H7 (cell line): Measurements from ENCODE around the gene MAST2. TPM values are rescaled to one million over a fixed set of nuclear protein-coding genes. Genes with fewer than 3 reads are reported as not detected.

Experiments used
- DNase-seq: peaks from one replicate; pipeline ENCODE4 v3.0.0; 2012
- H3K27me3 ChIP-seq: 2 replicates; pipeline ENCODE4 v1.6.0; 2011; ENCODE audit warnings: mild to moderate bottlenecking, low read length; ENCODE audit not compliant: control insufficient read depth, insufficient read depth
- H3K36me3 ChIP-seq: replicated peaks from 2 replicates; pipeline ENCODE4 v1.5.1; 2011; ENCODE audit warnings: low read length; ENCODE audit not compliant: control insufficient read depth, insufficient read depth
- H3K4me3 ChIP-seq: 2 replicates; pipeline ENCODE4 v1.5.1; 2011; ENCODE audit warnings: low read depth, mild to moderate bottlenecking, control low read depth, low read length, moderate library complexity; ENCODE audit not compliant: insufficient read depth
- total RNA-seq: library from RNA; depleted of rRNA; stranded (reverse); fragments of >200 nt; shearing (Covaris generic); gene quantifications from 2 replicates; pipeline ENCODE4 v1.2.3, GENCODE V29; 2014; rRNA removed

MAST2 gene
- 31.8 and 51.0 TPM in 2 replicates for total RNA-seq

- peak; percentile 98 for DNase-seq
- Histone ChIP-seq H3K4me3 (peak within 1 kb of the TSS; percentile 62), H3K27me3 (no peaks in the 10 kb centered on the region), H3K36me3 (no peaks in the 10 kb centered on the region)
Measured at GRCh38 chr1:45803299-45803780, at the start of gene MAST2. Gene MAST2, plus strand, starts transcription at chr1:45803612. Its CDS starts 284 bp downstream, at chr1:45803896.

GRCh38 chr1:45755697-45756096 lies 47.7 kb upstream of the MAST2 start:
- Histone ChIP-seq H3K27me3 (no peaks in the 10 kb centered on the region), H3K4me3 (no peak overlapping the region), H3K36me3 (no peaks in the 10 kb centered on the region)
- no peak for DNase-seq

- H3K4me3 ChIP-seq = no peak overlapping the region
- H3K36me3 ChIP-seq = no peaks in the 10 kb centered on the region
- H3K27me3 ChIP-seq = no peaks in the 10 kb centered on the region
- no peak for DNase-seq
Measured at GRCh38 chr1:45762291-45762690, 41.1 kb upstream of the MAST2 start.

GRCh38 chr1:45765999-45766792 lies 37.2 kb upstream of the MAST2 start:
- H3K36me3 ChIP-seq = no peaks in the 10 kb centered on the region
- no peak for DNase-seq
- no peaks in the 10 kb centered on the region for H3K27me3 ChIP-seq
- H3K4me3 ChIP-seq = no peak overlapping the region

GRCh38 chr1:45767035-45767434 lies 36.4 kb upstream of the MAST2 start:
- Histone ChIP-seq H3K4me3 (no peak overlapping the region), H3K27me3 (no peaks in the 10 kb centered on the region), H3K36me3 (no peaks in the 10 kb centered on the region)
- no peak for DNase-seq

- Histone ChIP-seq H3K4me3 (no peak overlapping the region), H3K36me3 (no peaks in the 10 kb centered on the region), H3K27me3 (no peaks in the 10 kb centered on the region)
- peak; percentile 44 for DNase-seq
Measured at GRCh38 chr1:45769261-45769932, 34.0 kb upstream of the MAST2 start.

GRCh38 chr1:45772971-45773370 lies 30.4 kb upstream of the MAST2 start:
- H3K4me3 ChIP-seq = no peak overlapping the region
- DNase-seq = no peak
- no peaks in the 10 kb centered on the region for H3K27me3 ChIP-seq
- H3K36me3 ChIP-seq = no peaks in the 10 kb centered on the region

- DNase-seq = no peak
Measured at GRCh38 chr1:45775794-45776193, 27.6 kb upstream of the MAST2 start.

GRCh38 chr1:45785583-45785982 lies 17.8 kb upstream of the MAST2 start:
- DNase-seq = no peak

More at GRCh38 chr1:45775794-45776193, 27.6 kb upstream of the MAST2 start:
- no peaks in the 10 kb centered on the region for H3K36me3 ChIP-seq
- no peak overlapping the region for H3K4me3 ChIP-seq
- H3K27me3 ChIP-seq = no peaks in the 10 kb centered on the region; the same call in 1 of the 2 replicates

GRCh38 chr1:45787905-45788304 lies 15.5 kb upstream of the MAST2 start:
- DNase-seq = no peak
- no peaks in the 10 kb centered on the region for H3K36me3 ChIP-seq
- H3K4me3 ChIP-seq = no peak overlapping the region
- no peaks in the 10 kb centered on the region for H3K27me3 ChIP-seq

More at GRCh38 chr1:45785583-45785982, 17.8 kb upstream of the MAST2 start:
- Histone ChIP-seq H3K4me3 (no peak overlapping the region), H3K27me3 (no peaks in the 10 kb centered on the region; the same call in 1 of the 2 replicates), H3K36me3 (no peaks in the 10 kb centered on the region)

GRCh38 chr1:45789601-45790000 lies 13.8 kb upstream of the MAST2 start:
- no peak for DNase-seq
- no peak overlapping the region for H3K4me3 ChIP-seq
- no peaks in the 10 kb centered on the region for H3K27me3 ChIP-seq
- H3K36me3 ChIP-seq = no peaks in the 10 kb centered on the region

- no peak for DNase-seq
- H3K27me3 ChIP-seq = no peaks in the 10 kb centered on the region
- H3K4me3 ChIP-seq = no peak overlapping the region
- no peaks in the 10 kb centered on the region for H3K36me3 ChIP-seq
Measured at GRCh38 chr1:45792744-45793143, 10.7 kb upstream of the MAST2 start.

- H3K4me3 ChIP-seq = no peak overlapping the region
- no peak for DNase-seq
- H3K36me3 ChIP-seq = no peaks in the 10 kb centered on the region
- no peaks in the 10 kb centered on the region for H3K27me3 ChIP-seq
Measured at GRCh38 chr1:45793942-45794604, 9.3 kb upstream of the MAST2 start.

- Histone ChIP-seq H3K36me3 (no peaks in the 10 kb centered on the region), H3K27me3 (no peaks in the 10 kb centered on the region), H3K4me3 (no peak overlapping the region)
- DNase-seq = no peak
Measured at GRCh38 chr1:45796381-45796780, 7.0 kb upstream of the MAST2 start.
